GM18861 (cell line): Measurements from ENCODE around the gene DLG1.
"Not testable (repeated sequence)": the region's sequence is repeated elsewhere in the genome, so short reads cannot be mapped to it uniquely, and the experiment has no call there.

ENCODE experiments used
- ATAC-seq: cut with Tn5 transposase; IDR thresholded peaks from one replicate; pipeline ENCODE4 v1.9.1; 2021; ENCODE audit not compliant: unreplicated experiment

DLG1 gene

DNA sequence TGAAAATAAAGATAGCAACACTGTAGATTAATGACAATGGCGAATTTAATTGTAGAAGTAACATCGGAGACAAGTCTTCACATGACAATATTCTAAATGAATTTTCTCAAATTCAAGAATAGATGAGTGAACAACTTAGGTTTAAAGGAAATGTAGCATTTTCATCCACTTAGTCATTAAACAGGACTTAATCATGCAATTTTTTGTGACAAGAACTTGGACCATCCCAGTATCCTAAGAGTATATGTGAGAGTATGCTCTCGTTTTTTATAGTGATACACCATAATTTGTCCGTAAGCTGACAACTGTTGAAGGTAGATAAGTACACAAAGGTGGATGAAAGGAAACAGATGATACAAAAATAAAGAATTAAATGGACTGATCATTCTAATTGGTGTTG is 81.5 kb downstream of the DLG1 start:
- no peak for ATAC-seq

DNA sequence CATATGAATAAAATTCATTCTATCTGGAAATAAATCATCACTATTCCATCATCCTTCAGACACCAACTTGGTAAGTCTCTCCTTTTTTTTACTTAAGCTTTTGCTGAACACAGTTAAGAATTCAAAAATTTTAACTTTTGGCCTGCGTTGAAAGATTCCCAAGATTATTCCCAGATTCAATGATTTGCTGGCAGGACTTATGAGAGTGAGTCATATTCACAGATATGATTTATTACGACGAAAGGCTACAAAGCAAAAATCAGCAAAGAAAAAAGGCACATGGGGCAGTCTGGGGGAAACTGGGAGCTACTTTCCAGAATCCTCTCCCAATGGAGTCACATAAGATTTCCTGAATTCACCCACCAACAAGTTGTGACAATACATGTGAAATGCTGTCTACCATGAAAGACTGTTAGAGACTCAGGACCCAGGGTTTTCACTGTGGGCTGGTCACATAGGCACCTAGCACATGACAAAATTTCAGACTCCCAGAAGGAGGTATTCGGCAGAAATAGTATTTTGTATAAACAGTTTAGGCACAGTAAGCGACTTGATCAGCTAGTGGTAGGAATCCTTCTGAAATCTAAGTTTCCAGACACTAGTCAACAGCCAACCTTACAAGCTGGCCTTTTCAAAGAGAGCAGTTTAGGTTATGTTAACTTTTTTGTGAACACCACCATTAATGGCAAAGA is 82.1 kb downstream of the DLG1 start:
- ATAC-seq, result no peak

DNA sequence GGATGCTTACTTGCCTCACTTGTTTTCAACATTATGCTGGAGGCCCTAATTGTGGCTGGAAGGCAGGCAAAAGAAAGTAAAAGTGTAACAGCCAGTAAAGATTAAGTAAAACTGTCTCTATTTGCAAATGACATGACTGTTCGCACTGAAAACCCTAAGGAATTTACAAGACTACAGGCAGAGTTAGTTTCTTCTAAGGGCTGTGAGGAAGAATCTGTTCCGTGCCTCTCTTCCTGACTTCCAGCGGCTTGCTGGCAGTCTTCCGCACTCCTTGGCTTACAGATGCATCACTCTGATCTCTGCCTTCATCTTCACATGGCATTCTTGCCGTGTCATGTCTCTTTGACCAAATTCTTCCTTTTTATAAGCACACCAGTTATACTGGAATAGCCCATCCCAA is 86.1 kb downstream of the DLG1 start:
- no peak for ATAC-seq

DNA sequence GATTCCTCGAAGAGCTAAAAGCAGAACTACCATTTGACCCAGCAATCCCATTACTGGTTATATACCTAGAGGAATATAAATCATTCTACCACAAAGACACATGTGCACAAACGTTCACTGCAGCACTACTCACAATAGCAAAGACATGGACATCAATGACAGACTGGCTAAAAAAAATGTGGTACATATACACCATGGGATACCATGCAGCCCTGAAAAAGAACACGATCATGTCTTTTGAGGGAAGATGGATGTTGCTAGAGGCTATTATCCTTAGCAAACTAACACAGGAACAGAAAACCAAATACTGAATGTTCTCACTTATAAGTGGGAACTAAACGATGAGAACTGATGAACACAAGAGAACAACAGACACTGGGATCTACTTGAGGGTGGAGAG is 86.7 kb downstream of the DLG1 start:
- ATAC-seq, result not testable (repeated sequence)

DNA sequence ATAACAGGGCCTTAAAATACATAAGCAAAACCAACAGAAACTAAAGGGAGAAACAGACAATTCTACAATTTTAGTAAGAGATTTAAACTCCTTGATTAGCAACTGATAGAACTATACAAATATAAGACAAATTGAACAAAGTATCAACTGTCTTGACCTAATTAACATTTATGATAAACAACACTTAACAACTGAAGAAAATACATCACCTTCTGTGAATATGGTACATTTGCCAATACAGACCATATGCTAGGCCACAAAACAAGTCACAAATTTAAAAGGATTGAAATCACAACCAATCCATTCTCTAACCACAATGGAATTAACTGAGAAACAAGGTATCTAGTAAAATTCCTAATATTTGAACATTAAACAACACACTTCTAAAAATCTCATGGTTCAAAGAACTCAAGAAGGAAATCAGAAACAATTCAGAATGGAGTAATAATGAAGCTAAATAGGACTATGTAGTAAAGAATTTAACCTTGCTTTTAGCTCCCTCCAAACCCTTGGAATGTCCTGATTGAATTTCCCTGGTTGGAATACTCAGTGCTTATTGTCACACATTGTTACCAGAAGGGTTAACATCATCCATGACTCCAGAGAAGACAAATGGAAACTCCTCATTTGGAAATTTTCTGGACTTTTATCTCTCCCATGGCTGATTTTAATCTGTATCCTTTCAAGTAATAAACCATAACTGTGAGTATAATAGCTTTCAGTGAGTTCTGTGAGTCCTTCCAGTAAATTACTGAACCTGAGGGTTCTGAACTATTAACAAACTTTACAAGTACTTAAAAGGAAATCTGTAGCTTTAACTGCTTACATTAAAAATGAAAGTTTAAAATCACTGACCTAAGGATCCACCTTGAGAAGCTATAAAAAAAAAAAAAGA is 88.8 kb downstream of the DLG1 start:
- no peak for ATAC-seq

DNA sequence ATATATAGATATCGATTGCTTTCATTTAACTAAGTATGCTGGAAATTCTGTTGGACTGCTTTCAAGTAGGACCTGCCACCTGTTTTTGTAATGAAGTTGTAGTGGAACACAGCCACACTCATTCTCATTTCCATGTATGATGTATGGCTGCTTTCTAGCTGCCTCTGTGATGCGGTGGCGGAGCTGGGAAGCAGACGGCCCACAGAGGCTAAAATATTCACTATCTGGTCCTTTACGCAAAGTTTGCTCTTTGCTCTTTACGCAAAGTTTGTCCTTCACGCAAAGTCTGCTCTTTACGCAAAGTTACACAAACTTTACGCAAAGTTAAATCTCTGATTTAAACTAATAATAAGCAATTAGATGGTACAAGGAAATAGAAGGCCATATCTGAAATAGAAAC is 91.5 kb downstream of the DLG1 start:
- no peak for ATAC-seq

DNA sequence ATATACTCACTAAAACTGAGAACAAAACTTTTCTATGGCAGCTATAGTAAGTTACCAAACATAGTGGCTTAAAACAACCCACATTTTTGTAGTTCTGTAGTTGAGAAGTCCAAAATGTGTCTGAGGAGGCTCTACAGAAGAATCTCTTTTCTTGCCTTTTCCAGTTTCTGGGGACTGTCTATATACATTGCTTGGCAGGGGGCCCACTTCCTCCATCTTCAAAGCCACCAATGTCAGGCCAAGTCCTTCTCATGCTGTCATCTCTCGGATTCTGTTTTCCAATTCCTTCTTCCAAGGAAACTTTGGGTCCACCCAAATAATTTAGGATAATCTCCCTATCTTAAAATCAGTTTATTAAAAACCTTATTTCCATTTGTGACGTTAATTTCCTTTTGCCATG is 92.7 kb downstream of the DLG1 start:
- ATAC-seq, result no peak

DNA sequence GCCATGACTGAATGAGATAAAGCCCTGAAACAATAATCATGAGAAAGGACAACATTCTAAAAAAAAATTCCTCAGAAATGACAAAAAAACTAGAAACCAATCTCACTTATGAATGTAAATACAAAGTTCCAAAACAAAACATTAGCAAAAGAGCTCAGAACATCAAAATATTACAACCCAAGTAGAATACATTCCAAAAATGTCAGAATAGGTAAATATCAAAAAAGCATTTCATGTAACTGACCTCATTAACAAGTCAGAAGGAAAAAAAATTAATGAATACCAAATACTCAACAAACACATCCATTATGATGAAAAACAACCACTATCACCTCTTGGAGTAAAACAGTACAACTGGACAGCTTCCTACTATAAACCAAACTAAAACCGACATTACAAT is 93.1 kb downstream of the DLG1 start:
- ATAC-seq, result no peak

DNA sequence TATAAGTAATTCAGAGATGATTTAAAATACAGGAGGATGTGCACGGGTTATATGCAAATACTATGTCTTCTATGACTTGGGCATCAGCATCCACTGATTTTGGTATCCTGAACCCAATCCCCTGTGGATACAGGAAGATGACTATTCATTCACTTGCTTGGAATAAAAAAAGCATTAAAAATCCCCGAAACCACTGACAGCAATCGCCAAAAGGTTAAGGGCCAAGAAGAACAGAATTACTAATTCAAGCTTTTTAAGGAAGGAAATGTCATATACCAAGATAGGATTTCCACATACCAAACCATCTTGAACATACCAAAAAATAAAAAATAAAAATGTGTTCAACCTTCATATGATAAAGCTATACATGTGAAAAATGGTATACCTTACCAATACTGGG is 93.7 kb downstream of the DLG1 start:
- ATAC-seq, result no peak

DNA sequence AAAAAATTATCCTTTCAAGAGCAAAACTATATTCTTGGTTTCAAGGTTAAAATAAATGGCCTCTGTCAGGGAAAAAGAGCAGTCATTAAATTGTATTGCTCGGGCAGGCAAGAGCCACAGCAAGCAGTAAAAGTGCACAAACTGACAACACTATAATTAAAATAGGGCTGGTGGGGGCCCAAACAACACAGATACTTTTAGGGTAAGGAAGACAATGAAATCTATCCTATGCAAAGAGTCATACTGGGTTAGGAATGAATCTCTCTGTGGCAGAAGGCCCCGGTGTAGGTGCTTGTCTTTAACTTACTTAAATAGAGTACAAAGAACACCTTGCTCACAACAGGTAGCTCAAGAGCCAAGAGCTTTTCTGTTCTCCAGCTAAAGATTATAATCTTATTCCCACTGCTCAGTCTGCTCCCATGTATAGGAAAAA is 94.7 kb downstream of the DLG1 start:
- ATAC-seq, result no peak

DNA sequence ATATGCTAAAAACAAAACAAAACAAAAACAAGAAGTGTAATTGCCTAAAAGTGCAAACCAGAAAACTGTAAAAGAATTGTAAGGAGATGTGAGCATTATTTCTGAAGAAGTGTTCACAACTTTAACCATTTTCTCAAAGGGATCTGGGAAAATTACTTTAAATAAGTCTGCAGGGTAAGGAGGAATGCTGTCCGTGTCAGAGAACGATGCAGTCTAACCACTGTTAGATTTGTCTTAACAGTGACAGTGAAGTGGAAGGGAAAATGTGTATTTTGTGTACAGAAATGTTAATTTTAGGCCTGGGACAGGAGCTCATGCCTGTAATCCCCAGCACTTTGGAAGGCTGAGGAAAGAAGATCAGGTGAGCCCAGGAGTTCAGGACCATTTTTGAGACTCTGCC is 95.7 kb downstream of the DLG1 start:
- no peak for ATAC-seq

DNA sequence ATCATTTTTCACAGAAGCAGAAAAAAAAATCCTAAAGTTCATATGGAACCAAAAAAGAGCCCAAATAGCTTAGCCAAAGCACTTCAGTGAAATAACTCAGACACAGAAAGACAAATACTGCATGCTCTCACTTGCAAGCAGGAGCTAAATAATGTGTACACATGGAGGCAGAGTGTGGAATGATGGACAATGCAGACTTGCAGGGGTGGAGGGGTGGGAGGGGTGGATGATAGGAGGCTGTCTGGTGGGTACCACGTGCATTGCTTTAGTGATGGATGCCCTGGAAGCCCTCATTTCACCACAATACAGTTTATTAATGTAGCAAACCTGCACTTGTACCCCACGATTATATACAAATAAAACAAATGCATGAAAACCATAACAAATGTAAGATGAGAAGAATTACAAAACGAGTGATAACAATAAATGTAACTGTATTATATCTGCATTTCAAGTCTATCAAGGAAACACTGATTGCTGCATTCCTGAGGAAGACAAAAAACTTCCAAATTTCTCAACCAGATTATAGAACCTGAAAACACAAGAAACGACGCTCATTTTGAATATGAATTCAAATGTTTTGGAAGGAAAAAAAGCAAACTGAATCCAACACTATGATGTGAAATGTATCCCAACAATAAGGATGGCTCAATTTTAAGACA is 96.5 kb downstream of the DLG1 start:
- ATAC-seq, result no peak

DNA sequence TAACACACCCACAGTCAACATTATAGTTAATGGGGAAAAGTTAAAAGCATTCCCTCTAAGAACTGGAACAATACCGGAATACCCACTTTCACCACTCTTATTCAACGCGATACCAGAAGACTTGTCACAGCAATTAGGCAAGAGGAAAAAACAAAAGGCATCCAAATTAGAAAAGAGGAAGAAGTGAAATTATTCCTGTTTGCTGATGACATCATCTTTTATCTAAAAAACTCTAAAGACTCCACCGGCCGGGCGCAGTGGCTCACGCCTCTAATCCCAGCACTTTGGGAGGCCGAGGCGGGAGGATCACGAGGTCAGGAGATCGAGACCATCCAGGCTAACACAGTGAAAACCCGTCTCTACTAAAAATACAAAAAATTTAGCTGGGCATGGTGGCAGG is 97.6 kb downstream of the DLG1 start:
- not testable (repeated sequence) for ATAC-seq

DNA sequence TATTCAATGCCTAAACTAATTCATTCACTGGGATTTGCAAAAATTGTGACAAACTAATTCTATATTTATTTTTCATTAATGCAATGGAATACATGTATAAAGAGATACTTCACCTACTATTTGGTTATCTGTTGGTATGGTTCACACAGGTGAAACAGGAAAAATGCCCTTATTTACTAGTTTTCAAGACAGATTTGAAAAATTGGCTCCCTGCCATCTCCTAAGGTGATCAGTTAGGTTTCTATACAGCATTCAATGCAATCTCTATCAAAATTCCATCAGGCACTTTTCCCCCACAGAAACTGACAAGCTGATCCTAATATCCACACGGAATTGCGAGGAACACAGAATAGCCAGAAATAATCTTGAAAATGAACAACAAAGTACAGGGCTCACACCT is 101.1 kb downstream of the DLG1 start:
- no peak for ATAC-seq

DNA sequence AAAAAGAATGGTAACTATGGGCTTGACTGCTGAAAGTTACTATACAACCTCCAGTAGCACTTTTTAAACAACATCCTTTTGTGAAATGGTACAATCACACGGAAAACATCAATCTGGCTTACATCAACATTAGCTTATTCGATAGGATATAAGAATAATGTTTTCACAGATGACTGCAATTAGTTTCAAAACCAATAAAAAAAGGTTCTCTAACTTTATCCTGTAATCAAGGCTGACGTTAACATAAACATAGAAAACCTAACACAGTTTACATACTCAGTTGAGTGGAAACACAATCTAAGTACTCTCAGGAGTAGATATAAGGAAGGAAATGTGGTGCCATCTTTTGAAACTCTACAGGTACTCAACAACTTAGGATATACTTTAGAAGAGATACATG is 102.2 kb downstream of the DLG1 start:
- no peak for ATAC-seq

DNA sequence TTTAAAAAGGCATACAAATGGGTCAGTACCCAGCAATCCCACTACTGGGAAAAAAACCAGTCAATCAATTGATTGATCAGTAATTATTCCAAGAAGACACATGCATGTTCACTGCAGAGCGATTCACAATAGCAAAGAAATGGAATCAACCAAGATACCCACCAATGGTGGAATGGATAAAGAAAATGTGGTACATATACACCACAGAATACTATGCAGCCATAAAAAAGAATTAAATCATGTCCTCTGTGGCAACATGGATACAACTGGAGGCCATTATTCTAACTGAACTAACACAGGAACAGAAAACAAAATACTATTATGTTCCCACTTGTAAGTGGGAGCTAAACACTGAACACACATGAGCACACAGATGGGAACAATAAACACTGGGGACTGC is 103.1 kb downstream of the DLG1 start:
- ATAC-seq, result no peak

DNA sequence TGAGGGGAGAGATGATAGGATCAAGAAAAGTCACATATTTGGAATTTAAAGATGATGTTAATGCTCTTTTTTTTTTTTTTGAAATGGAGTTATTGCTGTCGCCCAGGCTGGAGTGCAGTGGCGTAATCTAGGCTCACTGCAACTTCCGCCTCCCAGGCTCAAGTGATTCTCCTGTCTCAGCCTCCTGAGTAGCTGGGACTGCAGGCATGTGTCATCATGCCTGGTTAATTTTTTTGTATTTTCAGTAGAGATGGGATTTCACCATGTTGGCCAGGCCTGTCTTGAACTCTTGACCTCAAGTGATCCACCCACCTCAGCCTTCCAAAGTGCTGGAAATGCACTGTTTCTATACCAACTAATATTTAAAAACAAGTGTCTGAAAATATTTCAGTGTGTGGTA is 104.7 kb downstream of the DLG1 start:
- not testable (repeated sequence) for ATAC-seq

DNA sequence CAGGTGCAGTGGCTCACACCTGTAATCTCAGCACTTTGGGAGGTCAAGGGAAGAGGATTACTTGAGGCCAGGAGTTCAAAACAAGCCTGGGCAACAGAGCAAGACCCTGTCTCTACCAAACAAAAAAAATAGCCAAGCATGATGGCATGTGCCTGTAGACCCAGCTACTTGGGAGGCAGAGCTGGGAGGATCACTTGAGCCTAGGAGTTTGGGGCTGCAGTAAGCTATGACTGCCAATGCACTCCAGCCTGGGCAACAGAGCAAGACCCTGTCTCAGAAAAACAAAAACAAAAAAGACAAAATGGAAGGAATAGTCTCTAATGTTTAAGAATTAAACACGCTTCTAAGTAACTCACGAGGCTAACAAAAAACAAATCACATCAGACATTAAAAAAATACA is 106.5 kb downstream of the DLG1 start:
- ATAC-seq, result no peak

DNA sequence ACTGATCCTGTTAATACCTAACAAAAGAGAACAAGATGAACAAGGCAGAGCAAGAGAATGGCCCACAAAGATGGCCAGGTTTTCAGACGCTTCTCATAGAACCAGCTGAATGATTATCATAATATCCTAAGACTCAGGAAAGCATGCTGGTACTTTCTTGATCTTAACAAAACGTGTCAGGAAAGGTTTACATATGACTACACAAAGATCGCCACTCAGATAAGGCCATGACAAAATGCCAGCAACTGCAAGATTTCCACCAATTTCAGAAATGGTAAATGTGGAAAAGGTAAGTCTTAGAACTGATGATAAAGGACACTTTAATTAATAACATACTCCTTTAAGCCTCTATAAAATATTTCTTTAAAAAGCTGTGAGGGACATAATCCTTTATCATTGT is 108.8 kb downstream of the DLG1 start:
- ATAC-seq, result no peak

DNA sequence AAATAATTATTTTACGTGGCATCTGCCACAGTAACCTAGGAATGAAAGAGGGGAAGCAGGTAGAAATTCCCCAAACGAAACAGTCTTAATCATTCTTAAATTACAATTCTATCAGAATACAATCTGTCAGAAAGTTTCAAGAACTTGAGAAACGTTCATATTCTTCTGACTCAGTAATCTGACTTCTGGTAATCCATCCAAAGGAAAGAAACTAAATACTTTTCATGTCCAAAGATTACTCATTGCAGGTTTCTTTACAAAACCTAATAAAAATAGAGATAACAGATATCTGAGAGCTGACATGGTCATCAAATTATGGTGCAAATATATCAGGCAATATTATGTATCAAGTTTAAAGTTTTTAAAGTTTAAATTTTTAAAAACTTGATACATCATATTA is 109.4 kb downstream of the DLG1 start:
- ATAC-seq, result no peak

DNA sequence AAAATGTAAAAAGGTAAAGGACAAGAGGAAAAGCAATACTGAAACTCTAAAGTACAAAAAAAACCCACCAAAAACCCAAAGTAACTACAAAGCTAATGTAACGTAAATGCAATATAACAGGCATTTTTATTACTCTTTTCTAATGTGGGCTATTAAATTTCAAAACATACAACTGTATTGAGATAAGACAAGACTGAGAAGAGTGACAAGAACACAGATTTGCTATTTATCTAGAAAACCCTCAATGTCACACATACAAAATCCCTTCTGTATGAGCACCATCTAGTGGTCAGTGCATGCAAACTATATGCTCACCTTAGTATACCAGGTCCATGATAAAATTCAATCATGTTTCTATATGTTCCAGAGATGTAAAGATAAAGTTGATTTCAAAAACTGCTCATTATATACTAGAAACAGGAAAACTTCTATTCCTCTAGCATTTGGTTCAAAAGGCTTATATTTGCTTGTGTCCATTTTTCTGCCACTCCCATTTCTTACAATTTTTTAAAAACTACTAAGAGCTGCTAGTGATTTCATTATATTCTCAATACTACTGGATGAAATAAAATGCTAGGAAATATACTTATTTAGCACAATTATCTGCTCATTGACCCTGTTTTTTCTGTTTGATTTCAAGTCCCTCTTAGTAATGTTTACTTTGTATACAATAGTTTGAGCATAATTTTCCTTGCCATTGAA is 111.4 kb downstream of the DLG1 start:
- ATAC-seq, result peak; percentile 64
